ENCODE results near the gene TENM3. TPM values are rescaled to one million over a fixed set of nuclear protein-coding genes. Genes with fewer than 3 reads are reported as not detected.

TENM3 gene
- polyA plus RNA-seq, 2 donors = 0.20 to 0.39 TPM

- no peak overlapping the region for H3K4me3 ChIP-seq (ENCODE audit: low read depth in 1 of 2, low read length in 2 of 2)
- no peaks in the 10 kb centered on the region for H3K36me3 ChIP-seq (ENCODE audit: control insufficient read depth in 2 of 2, insufficient read depth in 2 of 2, low read length in 1 of 2)
- H3K9me3 ChIP-seq (ENCODE audit: control insufficient read depth in 2 of 2, insufficient read depth in 1 of 2, low read depth in 1 of 2, low read length in 1 of 2) = no peaks in the 10 kb centered on the region
- no peak overlapping the region for H3K27ac ChIP-seq (ENCODE audit: low read depth in 2 of 2, low read length in 1 of 2)
- H3K27me3 ChIP-seq (ENCODE audit: control insufficient read depth in 1 of 2, insufficient read depth in 2 of 2, low read length in 2 of 2) = no peaks in the 10 kb centered on the region
- H3K4me1 ChIP-seq (ENCODE audit: control insufficient read depth in 2 of 2, insufficient read depth in 2 of 2, low read length in 1 of 2) = no peaks in the 10 kb centered on the region
- WGBS, 2 donors = 87 to 88% methylated on average over 7 of the region's 7 CpGs
Observed at GRCh38 chr4:182328505-182328904, 85.3 kb downstream of the TENM3 start.

GRCh38 chr4:182337366-182337765 lies 94.2 kb downstream of the TENM3 start:
- H3K27me3 ChIP-seq (ENCODE audit: control insufficient read depth in 1 of 2, insufficient read depth in 2 of 2, low read length in 2 of 2) = peaks cover 0 to 2% of the 10 kb centered on the region in 2 donors
- 80 to 84% methylated on average over 1 of the region's 1 CpG for WGBS, 2 donors
- H3K27ac ChIP-seq (ENCODE audit: low read depth in 2 of 2, low read length in 1 of 2) = no peak overlapping the region
- H3K4me3 ChIP-seq (ENCODE audit: low read depth in 1 of 2, low read length in 2 of 2) = no peak overlapping the region
- peaks cover 0 to 3% of the 10 kb centered on the region in 2 donors for H3K9me3 ChIP-seq (ENCODE audit: control insufficient read depth in 2 of 2, insufficient read depth in 1 of 2, low read depth in 1 of 2, low read length in 1 of 2)
- H3K36me3 ChIP-seq (ENCODE audit: control insufficient read depth in 2 of 2, insufficient read depth in 2 of 2, low read length in 1 of 2) = no peaks in the 10 kb centered on the region
- H3K4me1 ChIP-seq (ENCODE audit: control insufficient read depth in 2 of 2, insufficient read depth in 2 of 2, low read length in 1 of 2) = peaks cover 0 to 3% of the 10 kb centered on the region in 2 donors

GRCh38 chr4:182338063-182338462 lies 94.9 kb downstream of the TENM3 start:
- H3K27ac ChIP-seq (ENCODE audit: low read depth in 2 of 2, low read length in 1 of 2) = no peak overlapping the region
- peaks cover 0 to 2% of the 10 kb centered on the region in 2 donors for H3K27me3 ChIP-seq (ENCODE audit: control insufficient read depth in 1 of 2, insufficient read depth in 2 of 2, low read length in 2 of 2)
- H3K9me3 ChIP-seq (ENCODE audit: control insufficient read depth in 2 of 2, insufficient read depth in 1 of 2, low read depth in 1 of 2, low read length in 1 of 2) = peaks cover 0 to 3% of the 10 kb centered on the region in 2 donors
- no peaks in the 10 kb centered on the region for H3K36me3 ChIP-seq (ENCODE audit: control insufficient read depth in 2 of 2, insufficient read depth in 2 of 2, low read length in 1 of 2)
- 46 to 59% methylated on average over 3 of the region's 3 CpGs for WGBS, 2 donors
- H3K4me3 ChIP-seq (ENCODE audit: low read depth in 1 of 2, low read length in 2 of 2) = no peak overlapping the region
- peaks cover 0 to 3% of the 10 kb centered on the region in 2 donors for H3K4me1 ChIP-seq (ENCODE audit: control insufficient read depth in 2 of 2, insufficient read depth in 2 of 2, low read length in 1 of 2)

GRCh38 chr4:182338746-182339145 lies 95.5 kb downstream of the TENM3 start:
- Histone ChIP-seq H3K27me3 (ENCODE audit: control insufficient read depth in 1 of 2, insufficient read depth in 2 of 2, low read length in 2 of 2) (peaks cover 0 to 2% of the 10 kb centered on the region in 2 donors), H3K36me3 (ENCODE audit: control insufficient read depth in 2 of 2, insufficient read depth in 2 of 2, low read length in 1 of 2) (no peaks in the 10 kb centered on the region), H3K27ac (ENCODE audit: low read depth in 2 of 2, low read length in 1 of 2) (no peak overlapping the region), H3K4me3 (ENCODE audit: low read depth in 1 of 2, low read length in 2 of 2) (no peak overlapping the region), H3K4me1 (ENCODE audit: control insufficient read depth in 2 of 2, insufficient read depth in 2 of 2, low read length in 1 of 2) (peaks cover 0 to 3% of the 10 kb centered on the region in 2 donors), H3K9me3 (ENCODE audit: control insufficient read depth in 2 of 2, insufficient read depth in 1 of 2, low read depth in 1 of 2, low read length in 1 of 2) (peaks cover 0 to 3% of the 10 kb centered on the region in 2 donors)
- WGBS, 2 donors = 33 to 39% methylated on average over 2 of the region's 2 CpGs

GRCh38 chr4:182339221-182339641 lies 96.0 kb downstream of the TENM3 start:
- Histone ChIP-seq H3K27ac (ENCODE audit: low read depth in 2 of 2, low read length in 1 of 2) (no peak overlapping the region), H3K4me1 (ENCODE audit: control insufficient read depth in 2 of 2, insufficient read depth in 2 of 2, low read length in 1 of 2) (peaks cover 0 to 3% of the 10 kb centered on the region in 2 donors), H3K36me3 (ENCODE audit: control insufficient read depth in 2 of 2, insufficient read depth in 2 of 2, low read length in 1 of 2) (no peaks in the 10 kb centered on the region), H3K9me3 (ENCODE audit: control insufficient read depth in 2 of 2, insufficient read depth in 1 of 2, low read depth in 1 of 2, low read length in 1 of 2) (peaks cover 0 to 3% of the 10 kb centered on the region in 2 donors), H3K27me3 (ENCODE audit: control insufficient read depth in 1 of 2, insufficient read depth in 2 of 2, low read length in 2 of 2) (peaks cover 0 to 2% of the 10 kb centered on the region in 2 donors), H3K4me3 (ENCODE audit: low read depth in 1 of 2, low read length in 2 of 2) (no peak overlapping the region)
- 35 to 40% methylated on average over 4 of the region's 4 CpGs for WGBS, 2 donors

- no peak overlapping the region for H3K4me3 ChIP-seq (ENCODE audit: low read depth in 1 of 2, low read length in 2 of 2)
- H3K27me3 ChIP-seq (ENCODE audit: control insufficient read depth in 1 of 2, insufficient read depth in 2 of 2, low read length in 2 of 2) = peaks cover 0 to 2% of the 10 kb centered on the region in 2 donors
- no peak overlapping the region for H3K27ac ChIP-seq (ENCODE audit: low read depth in 2 of 2, low read length in 1 of 2)
- WGBS, 2 donors = 52 to 57% methylated on average over 4 of the region's 4 CpGs
- H3K4me1 ChIP-seq (ENCODE audit: control insufficient read depth in 2 of 2, insufficient read depth in 2 of 2, low read length in 1 of 2) = peaks cover 0 to 3% of the 10 kb centered on the region in 2 donors
- no peaks in the 10 kb centered on the region for H3K36me3 ChIP-seq (ENCODE audit: control insufficient read depth in 2 of 2, insufficient read depth in 2 of 2, low read length in 1 of 2)
- peaks cover 0 to 3% of the 10 kb centered on the region in 2 donors for H3K9me3 ChIP-seq (ENCODE audit: control insufficient read depth in 2 of 2, insufficient read depth in 1 of 2, low read depth in 1 of 2, low read length in 1 of 2)
Observed at GRCh38 chr4:182343453-182343852, 100.3 kb downstream of the TENM3 start.

GRCh38 chr4:182344968-182345367 lies 101.8 kb downstream of the TENM3 start:
- no peaks in the 10 kb centered on the region for H3K4me1 ChIP-seq (ENCODE audit: control insufficient read depth in 2 of 2, insufficient read depth in 2 of 2, low read length in 1 of 2)
- H3K36me3 ChIP-seq (ENCODE audit: control insufficient read depth in 2 of 2, insufficient read depth in 2 of 2, low read length in 1 of 2) = no peaks in the 10 kb centered on the region
- peaks cover 0 to 2% of the 10 kb centered on the region in 2 donors for H3K27me3 ChIP-seq (ENCODE audit: control insufficient read depth in 1 of 2, insufficient read depth in 2 of 2, low read length in 2 of 2)
- no peaks in the 10 kb centered on the region for H3K9me3 ChIP-seq (ENCODE audit: control insufficient read depth in 2 of 2, insufficient read depth in 1 of 2, low read depth in 1 of 2, low read length in 1 of 2)
- H3K4me3 ChIP-seq (ENCODE audit: low read depth in 1 of 2, low read length in 2 of 2) = no peak overlapping the region
- no peak overlapping the region for H3K27ac ChIP-seq (ENCODE audit: low read depth in 2 of 2, low read length in 1 of 2)
- 70 to 77% methylated on average over 6 of the region's 6 CpGs for WGBS, 2 donors

GRCh38 chr4:182346250-182346649 lies 103.0 kb downstream of the TENM3 start:
- WGBS, 2 donors = 75 to 80% methylated on average over 7 of the region's 7 CpGs
- Histone ChIP-seq H3K36me3 (ENCODE audit: control insufficient read depth in 2 of 2, insufficient read depth in 2 of 2, low read length in 1 of 2) (no peaks in the 10 kb centered on the region), H3K27ac (ENCODE audit: low read depth in 2 of 2, low read length in 1 of 2) (no peak overlapping the region), H3K4me3 (ENCODE audit: low read depth in 1 of 2, low read length in 2 of 2) (no peak overlapping the region), H3K27me3 (ENCODE audit: control insufficient read depth in 1 of 2, insufficient read depth in 2 of 2, low read length in 2 of 2) (no peaks in the 10 kb centered on the region), H3K4me1 (ENCODE audit: control insufficient read depth in 2 of 2, insufficient read depth in 2 of 2, low read length in 1 of 2) (no peaks in the 10 kb centered on the region), H3K9me3 (ENCODE audit: control insufficient read depth in 2 of 2, insufficient read depth in 1 of 2, low read depth in 1 of 2, low read length in 1 of 2) (no peaks in the 10 kb centered on the region)

GRCh38 chr4:182346675-182347375 lies 103.6 kb downstream of the TENM3 start:
- Histone ChIP-seq H3K27ac (ENCODE audit: low read depth in 2 of 2, low read length in 1 of 2) (no peak overlapping the region), H3K27me3 (ENCODE audit: control insufficient read depth in 1 of 2, insufficient read depth in 2 of 2, low read length in 2 of 2) (no peaks in the 10 kb centered on the region), H3K36me3 (ENCODE audit: control insufficient read depth in 2 of 2, insufficient read depth in 2 of 2, low read length in 1 of 2) (no peaks in the 10 kb centered on the region), H3K4me3 (ENCODE audit: low read depth in 1 of 2, low read length in 2 of 2) (no peak overlapping the region), H3K9me3 (ENCODE audit: control insufficient read depth in 2 of 2, insufficient read depth in 1 of 2, low read depth in 1 of 2, low read length in 1 of 2) (no peaks in the 10 kb centered on the region), H3K4me1 (ENCODE audit: control insufficient read depth in 2 of 2, insufficient read depth in 2 of 2, low read length in 1 of 2) (no peaks in the 10 kb centered on the region)
- 57 to 64% methylated on average over 11 of the region's 11 CpGs for WGBS, 2 donors

GRCh38 chr4:182348779-182349326 lies 105.7 kb downstream of the TENM3 start:
- no peaks in the 10 kb centered on the region for H3K36me3 ChIP-seq (ENCODE audit: control insufficient read depth in 2 of 2, insufficient read depth in 2 of 2, low read length in 1 of 2)
- H3K4me3 ChIP-seq (ENCODE audit: low read depth in 1 of 2, low read length in 2 of 2) = no peak overlapping the region
- H3K4me1 ChIP-seq (ENCODE audit: control insufficient read depth in 2 of 2, insufficient read depth in 2 of 2, low read length in 1 of 2) = no peaks in the 10 kb centered on the region
- H3K9me3 ChIP-seq (ENCODE audit: control insufficient read depth in 2 of 2, insufficient read depth in 1 of 2, low read depth in 1 of 2, low read length in 1 of 2) = no peaks in the 10 kb centered on the region
- no peak overlapping the region for H3K27ac ChIP-seq (ENCODE audit: low read depth in 2 of 2, low read length in 1 of 2)
- WGBS, 2 donors = 48 to 64% methylated on average over 5 of the region's 5 CpGs
- no peaks in the 10 kb centered on the region for H3K27me3 ChIP-seq (ENCODE audit: control insufficient read depth in 1 of 2, insufficient read depth in 2 of 2, low read length in 2 of 2)
